ENCODE results near the gene NSRP1. TPM values are rescaled to one million over a fixed set of nuclear protein-coding genes. Genes with fewer than 3 reads are reported as not detected.
A peak's percentile ranks its signal among the peaks of the same experiment; 100 is the strongest.

The NSRP1 gene
- total RNA-seq, 2 donors from 2014 or later: 20.9 TPM

- intact Hi-C loops (cut with DNase I): loop anchor here (2.0 to 10.0 kb wide), 2 partner anchors 65 to 159 kb away; partner anchors contain the start of gene SSH2
- DNase-seq: peak; percentile 40
- Histone ChIP-seq H3K9ac (ENCODE audit: low read depth in 2 of 2, low read length in 2 of 2) (no peak overlapping the region), H3K9me3 (no peaks in the 10 kb centered on the region), H3K4me3 (no peak overlapping the region), H3K4me1 (no peaks in the 10 kb centered on the region), H3K27ac (no peak overlapping the region), H3K36me3 (no peaks in the 10 kb centered on the region), H3K27me3 (no peaks in the 10 kb centered on the region)
- peak; percentile 79 for TF ChIP-seq CTCF (IDR thresholded peaks at IDR 0.05)
Observed at GRCh38 chr17:30093463-30094147, 23.0 kb upstream of the NSRP1 start.

- peak; percentile 53 for TF ChIP-seq CTCF (IDR thresholded peaks at IDR 0.05)
- no peak for DNase-seq
Observed at GRCh38 chr17:30095507-30096244, 20.9 kb upstream of the NSRP1 start.

DNA sequence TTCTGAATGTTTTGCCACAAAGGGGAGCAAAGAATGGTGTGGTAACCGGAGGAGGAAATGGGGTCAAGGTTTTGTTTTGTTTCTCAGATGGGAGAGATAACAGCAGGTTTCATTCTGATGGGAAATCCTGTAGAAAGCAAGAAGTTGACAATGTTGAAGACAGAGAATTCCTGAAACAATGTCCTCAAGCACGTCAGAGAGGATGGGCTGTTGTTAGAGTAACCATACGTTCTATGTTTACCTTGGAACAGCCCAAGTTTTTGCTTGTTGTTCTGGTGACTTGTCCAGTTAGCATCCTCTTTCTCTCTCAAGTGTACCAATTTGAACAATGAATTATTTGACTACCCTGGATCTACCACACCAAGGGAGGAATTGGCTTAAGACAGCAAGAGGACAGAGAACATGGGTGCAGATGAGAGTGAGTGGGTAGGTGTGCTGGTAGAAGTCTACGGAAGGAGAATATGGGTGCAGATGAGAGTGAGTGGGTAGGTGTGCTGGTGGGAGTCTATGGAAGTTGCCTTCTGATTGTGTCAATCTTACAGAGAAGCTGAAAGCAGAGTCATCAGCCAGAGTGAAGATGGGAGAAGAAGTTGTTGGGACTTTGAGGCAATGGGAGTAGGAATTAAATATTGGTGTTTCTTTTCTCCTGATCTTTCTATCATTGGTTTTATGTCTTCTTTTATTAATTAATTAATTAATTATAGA is 14.8 kb upstream of the NSRP1 start:
- Histone ChIP-seq H3K9me3 (no peaks in the 10 kb centered on the region), H3K27ac (no peak overlapping the region), H3K36me3 (no peaks in the 10 kb centered on the region), H3K4me3 (no peak overlapping the region), H3K9ac (ENCODE audit: low read depth in 2 of 2, low read length in 2 of 2) (no peak overlapping the region), H3K27me3 (no peaks in the 10 kb centered on the region), H3K4me1 (no peaks in the 10 kb centered on the region)
- intact Hi-C loops (cut with DNase I): loop anchor here (10.0 kb wide), 1 partner anchor 173 kb away; no protein-coding TSS in a partner anchor
- DNase-seq: no peak
- no peak for TF ChIP-seq CTCF (IDR thresholded peaks at IDR 0.05)

More at GRCh38 chr17:30095507-30096244, 20.9 kb upstream of the NSRP1 start:
- no peaks in the 10 kb centered on the region for H3K27me3 ChIP-seq
- intact Hi-C loops (cut with DNase I): loop anchor here (2.0 to 10.0 kb wide), 2 partner anchors 67 to 161 kb away; partner anchors contain the start of gene SSH2
- H3K36me3 ChIP-seq: no peaks in the 10 kb centered on the region
- H3K27ac ChIP-seq: no peak overlapping the region
- H3K4me3 ChIP-seq: no peak overlapping the region
- H3K9ac ChIP-seq (ENCODE audit: low read depth in 2 of 2, low read length in 2 of 2): no peak overlapping the region
- H3K4me1 ChIP-seq: no peaks in the 10 kb centered on the region
- H3K9me3 ChIP-seq: no peaks in the 10 kb centered on the region

- Histone ChIP-seq H3K4me3 (no peak overlapping the region), H3K9me3 (no peaks in the 10 kb centered on the region), H3K27me3 (no peaks in the 10 kb centered on the region), H3K36me3 (no peaks in the 10 kb centered on the region), H3K9ac (ENCODE audit: low read depth in 2 of 2, low read length in 2 of 2) (no peak overlapping the region), H3K27ac (no peak overlapping the region), H3K4me1 (no peaks in the 10 kb centered on the region)
- intact Hi-C loops (cut with DNase I): loop anchor here (10.0 kb wide), 1 partner anchor 171 kb away; no protein-coding TSS in a partner anchor
- no peak for DNase-seq
- TF ChIP-seq CTCF (IDR thresholded peaks at IDR 0.05): no peak
Observed at GRCh38 chr17:30103921-30104320, 12.7 kb upstream of the NSRP1 start.
